Measurements from ENCODE around the gene MPPED1.

Gene MPPED1

DNA sequence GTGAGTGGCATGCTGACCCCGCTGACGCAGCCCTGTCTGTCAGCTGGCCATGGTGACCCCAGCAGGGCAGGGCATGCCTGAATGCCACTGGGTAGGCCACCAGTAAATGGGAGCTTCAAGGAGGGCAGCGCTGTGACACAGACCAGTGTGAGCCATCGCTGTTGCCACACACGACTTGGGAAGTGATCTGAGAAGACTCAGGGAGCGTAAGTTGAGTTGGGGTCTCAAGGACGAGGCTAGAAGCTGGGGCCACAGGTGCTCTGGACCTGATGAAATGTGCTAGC, 28.2 kb downstream of the MPPED1 start:
- H3K27me3 Mint-ChIP-seq (ENCODE audit: low read depth, poor library complexity): peaks cover 45% of the 10 kb centered on the region
- no peaks in the 10 kb centered on the region for H3K9me3 Mint-ChIP-seq

DNA sequence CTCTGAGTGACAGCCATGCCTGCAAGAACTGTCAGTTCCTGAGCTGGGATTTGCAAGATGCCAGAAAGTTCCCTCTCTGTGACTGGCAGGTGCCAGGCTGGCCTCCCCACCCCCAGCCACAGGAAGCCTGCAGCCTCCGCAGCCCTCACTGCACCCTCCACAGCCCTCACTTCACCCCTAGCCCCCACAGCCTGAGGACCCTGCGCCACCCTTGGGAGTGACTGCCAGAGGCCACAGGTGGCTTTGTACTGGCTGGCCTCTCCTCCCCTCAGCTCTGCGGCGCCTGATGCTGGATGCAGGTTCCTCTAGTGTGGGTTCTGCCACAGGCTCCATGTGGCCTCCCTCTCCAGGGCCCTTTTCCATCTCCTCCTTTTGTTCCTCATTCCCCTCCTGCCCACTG, 28.7 kb downstream of the MPPED1 start:
- no peaks in the 10 kb centered on the region for H3K36me3 Mint-ChIP-seq (ENCODE audit: low read depth)
- no peaks in the 10 kb centered on the region for H3K9me3 Mint-ChIP-seq
- DNase-seq: no peak
- H3K27ac Mint-ChIP-seq: no peak overlapping the region
- peaks cover 12% of the 10 kb centered on the region for H3K4me1 Mint-ChIP-seq
- no peak overlapping the region for H3K4me3 Mint-ChIP-seq
- TF ChIP-seq, protein P1, sequence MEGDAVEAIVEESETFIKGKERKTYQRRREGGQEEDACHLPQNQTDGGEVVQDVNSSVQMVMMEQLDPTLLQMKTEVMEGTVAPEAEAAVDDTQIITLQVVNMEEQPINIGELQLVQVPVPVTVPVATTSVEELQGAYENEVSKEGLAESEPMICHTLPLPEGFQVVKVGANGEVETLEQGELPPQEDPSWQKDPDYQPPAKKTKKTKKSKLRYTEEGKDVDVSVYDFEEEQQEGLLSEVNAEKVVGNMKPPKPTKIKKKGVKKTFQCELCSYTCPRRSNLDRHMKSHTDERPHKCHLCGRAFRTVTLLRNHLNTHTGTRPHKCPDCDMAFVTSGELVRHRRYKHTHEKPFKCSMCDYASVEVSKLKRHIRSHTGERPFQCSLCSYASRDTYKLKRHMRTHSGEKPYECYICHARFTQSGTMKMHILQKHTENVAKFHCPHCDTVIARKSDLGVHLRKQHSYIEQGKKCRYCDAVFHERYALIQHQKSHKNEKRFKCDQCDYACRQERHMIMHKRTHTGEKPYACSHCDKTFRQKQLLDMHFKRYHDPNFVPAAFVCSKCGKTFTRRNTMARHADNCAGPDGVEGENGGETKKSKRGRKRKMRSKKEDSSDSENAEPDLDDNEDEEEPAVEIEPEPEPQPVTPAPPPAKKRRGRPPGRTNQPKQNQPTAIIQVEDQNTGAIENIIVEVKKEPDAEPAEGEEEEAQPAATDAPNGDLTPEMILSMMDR (IDR thresholded peaks at IDR 0.05): no peak
- peaks cover 45% of the 10 kb centered on the region for H3K27me3 Mint-ChIP-seq (ENCODE audit: low read depth, poor library complexity)

More for the DNA sequence above, 28.2 kb downstream of the MPPED1 start:
- TF ChIP-seq, protein P1 (IDR thresholded peaks at IDR 0.05): no peak
- H3K4me1 Mint-ChIP-seq: peaks cover 12% of the 10 kb centered on the region
- no peaks in the 10 kb centered on the region for H3K36me3 Mint-ChIP-seq (ENCODE audit: low read depth)
- DNase-seq: no peak
- no peak overlapping the region for H3K27ac Mint-ChIP-seq
- H3K4me3 Mint-ChIP-seq: no peak overlapping the region

DNA sequence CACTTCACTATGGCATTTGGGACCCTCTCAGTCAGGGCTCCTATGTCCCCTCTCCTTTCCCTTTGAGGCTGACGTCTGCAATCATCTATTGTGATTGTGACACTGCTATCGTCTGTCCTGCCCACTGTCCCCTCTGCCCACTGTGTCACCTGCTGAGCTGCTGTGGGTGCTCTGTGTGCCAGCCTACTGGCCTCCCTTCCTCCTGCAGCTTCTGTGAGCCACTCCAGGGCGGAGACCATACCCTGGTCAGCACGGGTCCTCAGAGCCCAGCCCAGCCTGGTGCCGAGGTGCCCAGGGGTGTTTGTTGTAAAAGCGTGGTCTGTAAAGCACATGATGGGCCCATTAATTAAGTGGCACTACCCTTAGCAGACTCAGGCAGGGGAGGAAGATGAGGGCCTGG, 29.4 kb downstream of the MPPED1 start:
- Mint-ChIP-seq H3K36me3 (ENCODE audit: low read depth) (no peaks in the 10 kb centered on the region), H3K27ac (no peak overlapping the region), H3K27me3 (ENCODE audit: low read depth, poor library complexity) (peaks cover 48% of the 10 kb centered on the region), H3K9me3 (no peaks in the 10 kb centered on the region), H3K4me1 (peaks cover 12% of the 10 kb centered on the region), H3K4me3 (no peak overlapping the region)
- TF ChIP-seq, protein P1 (IDR thresholded peaks at IDR 0.05): no peak
- no peak for DNase-seq

DNA sequence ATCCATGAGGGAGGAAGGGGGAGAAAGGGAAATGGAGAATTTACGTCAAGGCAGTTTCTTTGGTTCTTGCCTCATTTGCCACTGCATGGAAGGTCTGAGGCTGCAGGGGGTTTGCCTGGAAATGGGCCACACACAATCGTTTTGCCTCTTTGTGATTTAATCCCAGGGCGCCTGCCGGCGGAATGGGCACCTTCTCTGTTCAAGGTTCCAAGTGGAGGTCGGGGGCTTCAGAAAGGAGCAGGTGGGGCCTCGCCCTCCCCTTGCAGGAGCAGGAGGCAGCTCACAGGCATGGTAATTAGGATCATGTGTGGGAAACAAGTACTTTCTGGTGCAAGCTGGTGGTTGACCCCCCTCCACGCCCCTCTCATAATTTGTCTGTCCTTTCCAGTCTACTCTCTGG, 29.9 kb downstream of the MPPED1 start:
- TF ChIP-seq, protein P1 (IDR thresholded peaks at IDR 0.05): no peak
- peaks cover 12% of the 10 kb centered on the region for H3K4me1 Mint-ChIP-seq
- no peak overlapping the region for H3K27ac Mint-ChIP-seq
- H3K27me3 Mint-ChIP-seq (ENCODE audit: low read depth, poor library complexity): peaks cover 51% of the 10 kb centered on the region
- no peaks in the 10 kb centered on the region for H3K9me3 Mint-ChIP-seq
- no peak overlapping the region for H3K4me3 Mint-ChIP-seq
- no peak for DNase-seq
- H3K36me3 Mint-ChIP-seq (ENCODE audit: low read depth): no peaks in the 10 kb centered on the region

DNA sequence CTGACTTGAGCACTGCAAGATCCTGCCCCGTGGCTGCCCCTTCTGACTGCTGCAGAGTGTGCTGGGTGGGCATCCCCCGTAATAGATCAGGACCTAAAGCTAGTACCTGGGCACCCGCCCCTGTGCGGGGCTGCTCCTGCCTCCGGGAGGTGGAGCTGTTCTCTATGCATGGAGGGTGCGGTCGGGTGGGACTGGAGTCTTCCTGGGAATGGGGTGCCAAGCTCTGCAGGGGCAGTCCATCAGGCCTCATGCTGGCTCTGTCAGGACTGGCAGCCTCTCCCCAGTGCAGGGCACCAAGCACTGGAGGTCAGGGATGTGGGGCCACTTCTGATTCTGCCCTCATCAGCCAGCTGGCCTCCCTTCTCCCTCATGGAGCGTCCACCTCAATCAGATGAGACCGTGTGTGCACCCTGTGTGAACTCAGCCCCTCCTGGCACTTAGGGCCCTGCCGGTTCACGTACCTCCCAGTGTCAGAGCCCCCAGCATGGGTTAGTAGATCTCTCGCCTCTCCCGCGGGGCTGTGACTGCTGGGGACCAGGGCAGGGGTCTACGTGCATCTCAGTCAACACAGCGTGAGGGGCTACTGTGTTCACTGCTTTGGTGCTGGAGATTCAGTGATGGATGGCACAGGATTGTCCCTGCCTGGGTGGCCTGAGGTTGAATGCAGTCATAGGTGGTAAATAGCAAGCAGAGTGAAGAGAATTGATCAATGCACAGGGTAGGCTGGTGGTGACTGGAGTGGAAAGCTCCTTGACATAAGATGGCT, 30.8 kb downstream of the MPPED1 start:
- Mint-ChIP-seq H3K27ac (no peak overlapping the region), H3K9me3 (no peaks in the 10 kb centered on the region), H3K4me1 (peaks cover 12% of the 10 kb centered on the region), H3K27me3 (ENCODE audit: low read depth, poor library complexity) (peaks cover 50% of the 10 kb centered on the region), H3K36me3 (ENCODE audit: low read depth) (no peaks in the 10 kb centered on the region), H3K4me3 (no peak overlapping the region)
- no peak for DNase-seq
- TF ChIP-seq, protein P1 (IDR thresholded peaks at IDR 0.05): no peak

DNA sequence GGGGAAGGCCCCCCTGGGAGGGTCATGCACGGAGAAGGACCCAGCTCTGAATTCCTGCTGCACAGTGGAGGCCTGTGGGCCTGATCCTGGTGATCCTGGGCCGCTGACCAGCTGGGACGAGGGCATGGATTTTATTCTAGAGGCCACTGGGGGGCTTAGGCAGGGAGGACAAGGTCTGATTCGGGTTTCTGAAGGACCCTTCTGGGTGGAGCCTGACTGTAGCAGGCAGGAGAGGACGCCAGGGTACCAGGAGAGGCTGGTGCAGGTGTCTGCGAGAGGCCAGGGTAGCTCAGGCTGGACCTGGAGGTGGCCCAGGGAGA, 31.3 kb downstream of the MPPED1 start:
- H3K4me3 Mint-ChIP-seq: no peak overlapping the region
- H3K27me3 Mint-ChIP-seq (ENCODE audit: low read depth, poor library complexity): peaks cover 45% of the 10 kb centered on the region
- DNase-seq: no peak
- H3K4me1 Mint-ChIP-seq: peaks cover 12% of the 10 kb centered on the region
- TF ChIP-seq, protein P1 (IDR thresholded peaks at IDR 0.05): no peak
- no peak overlapping the region for H3K27ac Mint-ChIP-seq
- H3K9me3 Mint-ChIP-seq: no peaks in the 10 kb centered on the region
- H3K36me3 Mint-ChIP-seq (ENCODE audit: low read depth): no peaks in the 10 kb centered on the region
